ENCODE measurements around the gene GRID1.
"Not testable (repeated sequence)": the region's sequence is repeated elsewhere in the genome, so short reads cannot be mapped to it uniquely, and the experiment has no call there.

GRID1 gene

GRCh38 chr10:86182595-86182994 is 184.0 kb downstream of the GRID1 start:
- DNase-seq, result no peak

GRCh38 chr10:86182150-86182549 is 184.4 kb downstream of the GRID1 start:
- DNase-seq, result no peak

- DNase-seq, result no peak
Observed at GRCh38 chr10:86180861-86181260, 185.7 kb downstream of the GRID1 start.

GRCh38 chr10:86179961-86180360 is 186.6 kb downstream of the GRID1 start:
- no peak for DNase-seq

GRCh38 chr10:86179153-86179524 is 187.5 kb downstream of the GRID1 start:
- no peak for DNase-seq

- no peak for DNase-seq
Observed at GRCh38 chr10:86178401-86179152, 188.0 kb downstream of the GRID1 start.

- no peak for DNase-seq
Observed at GRCh38 chr10:86177537-86178155, 188.9 kb downstream of the GRID1 start.

- DNase-seq, result no peak
Observed at GRCh38 chr10:86176850-86177536, 189.6 kb downstream of the GRID1 start.

GRCh38 chr10:86175476-86175875 is 191.1 kb downstream of the GRID1 start:
- DNase-seq, result not testable (repeated sequence)

GRCh38 chr10:86172301-86172700 is 194.3 kb downstream of the GRID1 start:
- no peak for DNase-seq

- DNase-seq, result no peak
Observed at GRCh38 chr10:86170255-86171108, 196.1 kb downstream of the GRID1 start.

GRCh38 chr10:86169506-86170254 is 196.9 kb downstream of the GRID1 start:
- DNase-seq, result no peak

- DNase-seq, result no peak
Observed at GRCh38 chr10:86169066-86169465, 197.5 kb downstream of the GRID1 start.

GRCh38 chr10:86168256-86168655 is 198.3 kb downstream of the GRID1 start:
- DNase-seq, result no peak

GRCh38 chr10:86167762-86168128 is 198.8 kb downstream of the GRID1 start:
- DNase-seq, result no peak

GRCh38 chr10:86167121-86167761 is 199.4 kb downstream of the GRID1 start:
- DNase-seq, result no peak

- no peak for DNase-seq
Observed at GRCh38 chr10:86165666-86166065, 200.9 kb downstream of the GRID1 start.

- no peak for DNase-seq
Observed at GRCh38 chr10:86164960-86165630, 201.5 kb downstream of the GRID1 start.

- no peak for DNase-seq
Observed at GRCh38 chr10:86164174-86164774, 202.3 kb downstream of the GRID1 start.

- DNase-seq, result no peak
Observed at GRCh38 chr10:86163522-86164173, 202.9 kb downstream of the GRID1 start.

All from activated CD8-positive, alpha-beta memory T cell treated with anti-CD3 and anti-CD28 coated beads, Interleukin-2, amount 50 U/mL, for 4 hours (primary cell).